GM12873 (cell line): ENCODE measurements around the gene RNASE8.

Source experiments
- TF ChIP-seq, protein P1 (sequence below): IDR thresholded peaks from 2 replicates; pipeline ENCODE4 v1.5.1; 2012; ENCODE audit warnings: low read depth, mild to moderate bottlenecking, moderate library complexity, low read length, control low read depth; ENCODE audit not compliant: insufficient read depth; ENCODE audit errors: missing control alignments

The RNASE8 gene

DNA sequence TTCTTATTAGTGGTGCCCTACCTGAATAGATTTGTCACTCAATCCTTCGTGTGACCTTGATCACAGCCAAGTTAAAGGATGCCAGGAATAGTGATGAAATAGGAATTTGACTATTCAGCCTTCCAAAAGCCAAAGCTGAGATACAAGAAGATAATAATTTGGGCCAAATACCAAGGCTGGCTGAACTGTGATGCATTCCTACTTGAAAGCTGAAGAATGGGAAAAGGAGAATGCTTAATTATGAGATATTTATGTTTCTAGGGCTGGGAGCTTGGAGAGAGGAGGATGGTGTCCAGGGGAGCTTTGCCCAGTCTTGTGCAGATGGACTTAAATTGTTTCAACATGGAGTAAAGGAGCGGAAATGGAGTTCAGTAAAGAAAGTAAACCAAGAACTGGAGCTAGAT lies 10.2 kb upstream of the RNASE8 start:
- TF ChIP-seq, protein P1, sequence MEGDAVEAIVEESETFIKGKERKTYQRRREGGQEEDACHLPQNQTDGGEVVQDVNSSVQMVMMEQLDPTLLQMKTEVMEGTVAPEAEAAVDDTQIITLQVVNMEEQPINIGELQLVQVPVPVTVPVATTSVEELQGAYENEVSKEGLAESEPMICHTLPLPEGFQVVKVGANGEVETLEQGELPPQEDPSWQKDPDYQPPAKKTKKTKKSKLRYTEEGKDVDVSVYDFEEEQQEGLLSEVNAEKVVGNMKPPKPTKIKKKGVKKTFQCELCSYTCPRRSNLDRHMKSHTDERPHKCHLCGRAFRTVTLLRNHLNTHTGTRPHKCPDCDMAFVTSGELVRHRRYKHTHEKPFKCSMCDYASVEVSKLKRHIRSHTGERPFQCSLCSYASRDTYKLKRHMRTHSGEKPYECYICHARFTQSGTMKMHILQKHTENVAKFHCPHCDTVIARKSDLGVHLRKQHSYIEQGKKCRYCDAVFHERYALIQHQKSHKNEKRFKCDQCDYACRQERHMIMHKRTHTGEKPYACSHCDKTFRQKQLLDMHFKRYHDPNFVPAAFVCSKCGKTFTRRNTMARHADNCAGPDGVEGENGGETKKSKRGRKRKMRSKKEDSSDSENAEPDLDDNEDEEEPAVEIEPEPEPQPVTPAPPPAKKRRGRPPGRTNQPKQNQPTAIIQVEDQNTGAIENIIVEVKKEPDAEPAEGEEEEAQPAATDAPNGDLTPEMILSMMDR: no peak

DNA sequence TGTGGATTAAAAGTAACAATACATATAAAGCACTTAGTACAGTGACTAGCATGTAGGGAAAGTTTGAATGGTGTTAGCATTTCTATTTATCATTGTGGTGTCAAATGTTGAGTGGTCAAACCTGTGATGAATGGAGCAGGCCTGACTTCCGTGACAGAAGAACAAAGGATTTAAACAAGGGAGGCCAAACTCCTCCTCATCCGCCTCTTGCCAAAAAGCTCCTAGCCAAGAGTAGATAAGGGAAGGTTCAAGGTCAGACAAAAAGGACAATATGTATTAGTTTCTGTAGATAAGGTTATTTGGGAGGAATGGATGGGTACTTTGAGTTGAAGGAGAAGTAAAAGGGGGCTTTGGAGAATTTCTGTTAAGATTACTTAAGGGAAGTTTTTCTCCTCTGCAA lies 9.0 kb upstream of the RNASE8 start:
- TF ChIP-seq, protein P1: no peak

DNA sequence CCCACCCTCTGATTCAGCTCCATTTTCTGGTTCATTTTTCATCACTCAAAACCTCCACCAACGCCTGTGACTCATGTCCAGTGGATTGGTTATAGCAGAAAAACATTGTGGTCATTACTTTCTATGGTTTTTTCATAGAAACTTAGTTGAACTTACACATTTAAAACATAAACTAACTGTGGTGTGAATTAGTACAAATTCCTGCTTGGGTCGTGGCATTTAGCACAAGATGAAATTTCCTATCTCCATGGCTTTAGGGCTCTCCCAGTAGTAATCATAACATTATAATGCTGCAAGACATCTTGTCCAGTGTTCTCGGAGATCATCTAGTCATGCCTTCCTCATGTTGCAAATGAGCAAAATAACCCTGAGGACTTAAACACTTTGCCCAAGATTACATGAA lies 8.3 kb upstream of the RNASE8 start:
- TF ChIP-seq, protein P1: no peak

DNA sequence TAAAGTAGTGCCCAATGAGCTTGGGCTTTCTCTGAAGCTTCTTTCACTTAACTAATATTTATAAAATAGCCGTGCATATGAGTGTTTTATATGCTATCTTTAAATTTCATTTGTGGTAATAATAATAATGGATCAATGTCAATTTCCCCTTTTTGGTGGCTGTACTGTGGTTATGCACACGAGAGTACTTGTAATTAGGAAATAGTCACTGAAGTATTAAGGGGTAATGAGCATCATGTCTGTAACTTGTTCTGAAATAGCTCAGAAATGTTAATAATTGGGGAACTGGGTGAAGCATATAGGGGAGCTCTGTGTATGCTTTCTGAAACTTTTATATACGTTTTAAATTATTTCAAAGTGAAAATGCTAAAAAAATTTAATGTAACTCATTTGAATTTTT lies 7.0 kb upstream of the RNASE8 start:
- TF ChIP-seq, protein P1: no peak

DNA sequence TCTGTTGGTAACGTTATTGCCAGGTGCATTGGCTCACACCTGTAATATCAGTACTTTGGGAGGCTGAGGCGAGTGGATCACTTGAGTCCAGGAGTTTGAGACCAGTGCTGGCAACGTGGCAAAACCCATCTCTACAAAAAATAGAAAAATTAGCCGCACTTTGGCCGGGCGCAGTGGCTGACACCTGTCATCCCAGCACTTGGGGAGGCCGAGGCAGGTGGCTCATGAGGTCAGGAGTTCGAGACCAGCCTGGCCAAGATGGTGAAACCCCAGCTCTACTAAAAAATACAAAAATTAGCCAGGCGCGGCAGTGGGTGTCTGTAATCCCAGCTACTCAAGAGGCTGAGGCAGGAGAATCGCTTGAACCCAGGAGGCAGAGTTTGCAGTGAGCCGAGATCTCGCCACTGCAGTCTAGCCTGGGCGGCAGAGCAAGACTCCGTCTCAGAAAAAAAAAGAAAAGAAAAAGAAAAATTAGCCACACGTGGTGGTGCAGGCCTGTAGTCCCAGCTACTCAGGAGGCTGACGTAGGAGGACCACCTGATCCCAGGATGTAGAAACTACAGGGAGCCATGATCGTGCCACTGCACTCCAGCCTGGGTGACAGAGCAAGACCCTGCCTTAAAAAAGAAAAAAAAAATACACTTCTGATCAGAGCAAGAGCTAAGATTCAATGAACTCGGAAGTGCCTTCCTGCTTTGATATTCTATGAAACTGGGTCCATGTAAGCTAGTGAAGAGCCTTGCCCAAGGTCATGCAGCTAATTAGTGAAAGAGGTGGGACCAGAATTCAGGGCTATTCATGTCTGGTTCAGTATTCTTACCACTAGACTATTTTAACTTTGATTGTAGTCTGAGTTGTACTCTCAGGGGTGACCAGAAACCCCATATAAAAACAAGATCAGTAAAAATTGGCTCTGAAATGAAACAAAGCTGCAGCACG lies 4.2 kb upstream of the RNASE8 start:
- TF ChIP-seq, protein P1: no peak

DNA sequence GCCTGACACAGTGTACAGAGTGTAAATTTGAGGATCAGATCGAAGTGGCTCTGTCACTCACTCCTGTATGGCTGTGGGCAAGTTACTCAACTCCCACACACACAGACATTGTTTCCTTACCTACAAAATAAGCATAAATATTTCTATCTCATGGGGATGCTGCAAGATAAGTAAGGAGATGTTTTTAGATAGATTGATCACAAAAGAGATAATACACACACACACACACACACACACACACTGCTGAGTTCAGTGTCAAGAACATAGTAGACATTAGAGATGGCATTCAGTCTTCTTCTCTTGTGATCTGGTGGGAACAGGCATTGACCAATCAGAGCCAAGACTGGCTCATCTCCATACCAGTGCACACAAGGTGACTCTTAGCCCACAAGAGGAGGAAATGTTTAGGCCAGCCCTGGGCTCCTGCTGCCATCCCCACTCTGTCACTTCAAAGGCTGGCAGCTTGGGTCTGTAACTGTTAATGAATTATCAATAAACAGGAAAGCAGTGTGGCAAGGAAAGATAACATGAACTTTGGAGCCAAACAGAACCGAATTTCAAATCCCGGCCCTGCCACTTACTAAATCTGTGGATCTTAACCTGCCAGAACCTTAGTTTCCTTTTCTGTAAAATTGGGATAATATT lies 3.4 kb upstream of the RNASE8 start:
- TF ChIP-seq, protein P1: no peak

DNA sequence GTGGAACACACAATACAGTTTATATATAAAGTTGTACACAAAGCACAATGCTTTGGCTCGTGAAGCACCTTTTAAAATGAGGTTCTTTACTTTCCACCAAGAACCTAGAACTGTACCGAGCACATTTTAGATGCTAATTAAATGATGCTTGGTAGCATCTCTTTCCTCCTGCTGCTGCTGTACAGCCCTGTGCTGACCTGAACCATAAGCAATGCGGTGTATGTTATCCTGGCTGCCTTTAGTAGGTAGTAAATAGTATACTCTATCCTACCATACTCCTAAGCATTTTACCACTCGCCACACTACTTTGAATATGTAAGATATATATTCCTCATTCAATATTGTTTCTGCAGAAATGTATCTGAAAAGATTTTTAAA lies 2.9 kb upstream of the RNASE8 start:
- TF ChIP-seq, protein P1: no peak
